Hematopoietic multipotent progenitor cell treated with erythropoietin and hydrocortisone succinate and interleukin-3 and kit ligand, for 6 days (in vitro differentiated cells): Measurements from ENCODE around the gene ZXDC.

ENCODE experiments used
- DNase-seq: peaks from one replicate; pipeline ENCODE4 v3.0.0-alpha.2; 2015

ZXDC gene

DNA sequence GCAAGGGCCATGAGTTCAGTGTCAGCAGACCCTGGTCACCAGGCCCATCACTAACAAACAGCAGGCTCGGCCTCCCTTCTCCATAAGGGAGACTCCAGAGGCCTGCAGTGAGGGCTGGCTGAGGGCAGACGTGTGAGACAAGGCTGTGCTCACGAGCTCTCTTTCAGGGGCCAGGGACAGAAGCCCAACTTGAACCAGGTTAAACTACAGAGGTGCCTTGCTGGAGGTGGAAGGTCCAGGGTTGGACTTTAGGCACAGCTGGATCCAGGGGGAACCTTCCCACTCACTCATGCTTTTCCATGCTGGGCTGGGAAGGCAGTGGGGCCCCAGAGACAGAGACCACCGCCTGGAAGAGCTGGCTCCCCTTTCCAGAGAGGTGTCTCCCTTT lies 62.0 kb downstream of the ZXDC start:
- DNase-seq, result no peak

DNA sequence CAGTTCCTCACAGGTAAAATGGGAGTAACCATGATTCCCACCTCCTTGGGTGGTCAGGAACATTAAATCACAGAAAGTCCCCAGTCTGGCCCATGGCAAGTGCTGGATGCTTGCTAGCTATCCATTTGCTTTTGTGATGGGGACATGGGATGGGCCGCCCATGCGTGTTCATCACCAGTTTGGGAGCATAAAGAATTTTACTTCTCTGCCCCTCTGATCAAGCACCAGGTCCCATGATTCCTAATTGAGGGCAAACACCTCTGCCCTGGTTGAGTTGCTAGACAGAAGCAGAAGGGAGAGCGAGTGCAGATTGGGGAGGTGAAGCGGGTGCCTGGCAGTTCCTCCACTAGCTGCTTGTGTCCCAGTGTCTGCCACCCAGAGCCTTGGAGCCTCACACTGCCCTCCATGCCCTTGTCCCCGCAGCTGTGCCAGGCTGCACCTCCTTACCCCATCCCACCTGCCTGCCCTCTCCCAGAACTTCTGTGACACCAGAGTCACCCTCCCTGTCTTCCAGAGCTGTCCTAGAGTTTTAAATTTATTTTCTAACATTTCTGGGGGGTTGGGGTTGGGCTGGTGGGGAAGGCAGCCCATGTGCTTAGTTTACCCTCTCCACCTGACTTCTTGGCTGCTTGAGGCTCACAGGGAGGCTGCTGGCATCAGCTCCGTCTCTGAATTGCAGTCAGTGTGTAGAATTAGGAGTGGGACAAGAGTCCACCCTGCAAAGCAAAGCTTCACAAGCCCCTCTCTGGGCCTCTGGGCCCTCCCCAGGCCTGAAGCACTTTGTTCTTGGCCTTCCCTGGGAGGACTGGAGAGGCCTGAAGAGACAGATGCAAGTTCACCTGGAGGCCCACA lies 62.6 kb downstream of the ZXDC start:
- no peak for DNase-seq

DNA sequence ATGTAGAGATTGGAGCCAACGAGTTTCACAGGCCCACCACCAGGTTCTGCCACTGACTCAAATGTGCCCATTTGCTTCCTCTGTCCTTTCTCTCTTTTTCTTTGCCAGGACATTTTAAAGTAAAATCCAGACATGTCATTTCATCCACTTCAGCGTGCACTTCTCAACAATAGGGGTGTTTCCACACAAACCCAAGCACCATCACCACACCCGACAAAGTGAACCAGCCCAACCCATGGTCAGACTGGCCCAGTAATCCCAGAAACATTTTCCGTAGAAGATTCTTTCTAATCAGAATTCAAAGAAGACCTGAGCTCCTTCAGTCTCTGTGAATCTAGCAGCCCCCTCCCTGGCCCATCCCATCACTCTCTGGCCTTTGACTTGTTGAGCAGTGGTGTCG lies 67.6 kb downstream of the ZXDC start:
- DNase-seq, result no peak

DNA sequence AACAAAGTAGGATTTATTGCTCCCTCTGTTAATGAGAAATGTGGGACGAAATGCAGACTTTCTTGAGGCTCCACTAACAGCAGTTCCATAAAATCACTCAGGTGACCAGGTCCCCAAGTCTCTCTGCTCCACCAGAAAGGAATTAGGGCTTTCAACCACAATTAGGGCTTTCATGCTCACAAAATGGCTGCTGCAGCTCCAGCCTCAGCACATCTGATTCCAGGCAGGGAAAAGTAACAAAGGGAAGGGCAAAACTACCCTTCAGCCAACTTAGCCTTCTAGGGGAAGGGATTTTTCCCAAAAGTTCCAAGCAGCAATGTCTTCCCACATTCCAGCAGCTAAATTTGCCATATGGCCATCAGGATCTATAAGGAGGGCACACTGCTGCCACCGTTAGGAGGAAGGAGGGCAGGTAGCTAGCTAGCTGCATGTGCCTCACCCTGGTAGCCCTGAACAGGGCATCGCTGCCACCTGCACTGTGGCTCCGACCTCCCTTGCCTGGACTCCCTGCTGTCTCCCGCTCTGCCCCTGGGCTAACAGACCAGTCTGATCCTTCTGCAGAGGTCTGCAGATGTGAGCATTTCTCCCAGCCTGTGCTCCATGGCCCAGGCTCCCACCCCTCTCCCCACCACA lies 68.2 kb downstream of the ZXDC start:
- DNase-seq, result no peak

DNA sequence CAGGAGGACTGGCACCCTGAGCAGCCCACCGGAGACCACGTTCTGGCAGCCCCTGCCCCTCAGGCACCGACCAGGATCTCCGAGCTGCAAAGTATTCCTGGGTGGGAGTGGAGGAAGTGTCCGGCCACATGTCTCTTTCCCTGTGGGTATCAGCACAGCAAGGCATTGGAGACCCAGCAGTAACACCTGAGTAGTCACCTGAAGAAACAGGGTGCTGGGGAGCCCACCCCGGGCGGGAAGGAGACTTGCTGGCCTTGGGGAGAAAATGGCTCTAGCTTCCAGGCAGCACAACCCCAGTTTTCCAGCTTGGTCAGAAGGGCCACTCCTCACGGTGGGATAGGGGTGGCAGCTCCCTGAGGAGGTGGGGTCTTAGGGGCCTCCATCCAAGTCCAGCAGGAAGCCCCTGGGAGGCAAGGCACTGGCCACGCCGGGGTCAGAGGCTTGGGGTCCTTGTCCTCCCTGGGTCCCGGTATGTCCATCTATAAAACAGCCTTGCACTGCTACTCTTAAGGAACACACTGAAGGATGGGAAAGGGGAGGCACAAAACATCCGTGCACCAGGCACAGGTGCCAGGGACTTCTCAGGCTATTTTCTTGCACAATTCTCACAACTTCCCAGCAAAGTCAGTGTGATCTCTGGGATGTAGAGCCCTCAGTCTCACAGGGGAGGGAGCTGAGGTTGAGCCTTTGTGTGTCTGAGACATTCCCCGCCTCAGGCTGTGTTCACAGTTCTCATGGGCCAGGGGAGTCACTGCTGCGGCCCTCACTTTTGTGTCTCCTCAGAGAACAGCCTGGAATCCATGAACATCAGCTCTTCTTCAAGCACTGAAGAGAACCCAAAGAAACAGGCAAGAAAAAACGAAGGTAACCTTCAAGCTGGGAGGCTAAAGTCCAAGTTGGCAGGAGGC lies 69.0 kb downstream of the ZXDC start:
- DNase-seq, result no peak

DNA sequence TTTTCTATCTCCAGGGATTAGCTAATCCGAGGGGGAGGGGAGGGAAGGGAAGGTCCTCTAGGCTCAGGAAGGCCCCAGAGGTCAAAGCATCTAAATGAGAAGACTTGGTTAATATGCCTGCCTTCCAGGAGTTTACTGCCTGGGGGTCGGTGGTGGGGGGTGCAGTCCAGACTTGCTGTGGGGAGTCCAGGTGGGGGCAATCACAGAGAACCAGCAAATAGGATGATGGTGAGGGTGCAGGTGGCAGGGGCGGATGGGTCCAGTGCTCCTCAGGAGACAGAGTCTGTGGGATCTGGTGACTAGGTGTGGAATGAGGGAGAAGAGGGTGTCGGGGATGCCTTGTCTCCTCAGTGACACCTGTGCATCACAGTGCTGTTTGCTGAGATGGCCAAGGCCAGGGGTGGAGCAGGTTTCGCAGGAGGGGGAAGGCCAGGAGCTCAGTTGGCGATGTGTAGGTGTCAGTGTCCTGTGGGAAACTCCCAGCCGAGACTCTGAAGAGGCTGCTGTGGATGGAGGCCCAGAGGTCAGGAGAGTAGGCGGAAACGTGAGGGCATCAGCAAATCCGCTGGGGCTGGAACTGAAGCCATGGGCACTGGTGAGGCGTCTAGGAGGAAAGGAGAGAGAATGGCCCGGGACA lies 72.9 kb downstream of the ZXDC start:
- DNase-seq, result no peak

DNA sequence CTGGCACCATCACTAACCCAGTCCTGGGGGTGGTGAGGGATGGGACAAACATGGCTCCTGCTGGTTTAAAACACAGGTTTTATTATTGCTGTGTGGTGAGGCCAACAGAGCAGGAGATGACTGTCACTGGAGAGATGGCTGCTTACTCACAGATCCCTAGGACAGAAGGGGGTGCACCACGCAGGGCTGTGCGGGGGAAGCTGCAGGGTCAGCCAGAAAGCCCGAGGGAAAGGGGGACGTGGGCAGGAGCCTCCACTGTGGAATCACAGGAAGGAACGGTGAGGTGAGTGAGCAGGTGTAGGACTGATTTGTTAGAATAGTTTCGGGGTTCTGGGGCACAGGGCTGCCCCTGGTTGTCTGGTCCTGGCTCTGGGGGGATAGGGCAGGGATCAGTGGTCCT lies 73.5 kb downstream of the ZXDC start:
- no peak for DNase-seq

DNA sequence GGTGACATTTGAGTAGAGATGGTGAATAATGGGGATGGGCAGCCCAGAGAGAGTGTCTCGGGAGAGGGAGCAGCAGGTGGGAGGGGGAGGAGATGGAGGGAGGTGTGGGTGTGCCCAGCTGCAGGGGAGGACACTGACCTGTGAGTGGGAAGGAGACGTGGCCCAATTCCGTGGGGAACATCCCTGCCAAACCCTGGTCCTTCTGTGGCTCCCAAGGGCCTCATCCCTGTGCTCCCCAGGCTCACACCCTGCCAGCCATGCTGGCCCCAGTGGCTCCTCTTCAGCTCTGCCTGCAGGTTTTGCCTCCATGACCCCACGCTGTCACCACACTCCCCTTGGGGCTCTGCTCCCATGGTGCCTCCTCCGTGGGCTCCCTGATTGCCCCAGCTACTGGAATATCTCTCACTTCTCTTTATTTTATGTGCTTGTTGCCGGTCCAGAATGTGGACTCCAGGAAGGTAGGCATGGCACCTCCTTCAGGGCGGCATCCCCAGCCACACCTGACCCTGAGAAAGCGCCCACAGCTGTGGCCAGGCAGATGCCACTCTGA lies 74.0 kb downstream of the ZXDC start:
- DNase-seq, result no peak

DNA sequence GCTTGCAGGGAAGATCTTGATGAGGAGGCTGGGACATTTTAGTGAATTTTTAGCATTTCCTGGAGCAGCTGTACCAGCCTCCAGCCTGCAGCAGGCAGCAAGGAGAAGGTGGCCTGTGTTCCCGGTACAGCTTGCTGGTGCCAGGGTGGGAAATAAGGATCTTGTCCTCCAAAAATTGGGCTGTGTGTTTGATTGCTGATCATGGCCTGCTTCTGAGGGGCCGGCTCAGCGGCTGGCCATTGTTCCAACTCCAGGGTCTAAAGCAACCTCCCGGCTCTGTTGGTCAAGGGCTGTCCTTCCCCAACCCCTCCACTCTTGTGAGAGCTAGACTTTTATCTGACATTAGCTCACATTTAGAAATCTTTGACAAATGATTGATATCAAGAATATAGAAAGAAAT lies 75.9 kb downstream of the ZXDC start:
- no peak for DNase-seq

DNA sequence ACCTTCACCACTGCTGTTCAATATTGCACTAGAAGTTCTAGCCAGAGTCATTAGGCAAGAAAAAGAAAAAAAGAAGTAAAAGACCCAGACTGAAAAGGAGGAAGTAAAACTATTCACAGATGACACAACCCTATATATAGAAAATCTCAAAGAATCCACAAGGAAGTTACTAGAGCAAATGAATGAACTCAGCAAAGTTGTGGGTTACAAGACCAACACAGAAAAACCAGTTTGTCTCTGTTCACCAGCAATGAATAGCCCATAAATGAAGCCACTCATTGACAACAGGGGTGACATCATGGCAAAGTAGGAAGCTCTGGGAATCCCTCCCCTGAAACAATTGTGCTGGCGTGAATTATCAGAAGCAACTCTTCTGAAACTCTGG lies 76.3 kb downstream of the ZXDC start:
- peak; percentile 16 for DNase-seq

DNA sequence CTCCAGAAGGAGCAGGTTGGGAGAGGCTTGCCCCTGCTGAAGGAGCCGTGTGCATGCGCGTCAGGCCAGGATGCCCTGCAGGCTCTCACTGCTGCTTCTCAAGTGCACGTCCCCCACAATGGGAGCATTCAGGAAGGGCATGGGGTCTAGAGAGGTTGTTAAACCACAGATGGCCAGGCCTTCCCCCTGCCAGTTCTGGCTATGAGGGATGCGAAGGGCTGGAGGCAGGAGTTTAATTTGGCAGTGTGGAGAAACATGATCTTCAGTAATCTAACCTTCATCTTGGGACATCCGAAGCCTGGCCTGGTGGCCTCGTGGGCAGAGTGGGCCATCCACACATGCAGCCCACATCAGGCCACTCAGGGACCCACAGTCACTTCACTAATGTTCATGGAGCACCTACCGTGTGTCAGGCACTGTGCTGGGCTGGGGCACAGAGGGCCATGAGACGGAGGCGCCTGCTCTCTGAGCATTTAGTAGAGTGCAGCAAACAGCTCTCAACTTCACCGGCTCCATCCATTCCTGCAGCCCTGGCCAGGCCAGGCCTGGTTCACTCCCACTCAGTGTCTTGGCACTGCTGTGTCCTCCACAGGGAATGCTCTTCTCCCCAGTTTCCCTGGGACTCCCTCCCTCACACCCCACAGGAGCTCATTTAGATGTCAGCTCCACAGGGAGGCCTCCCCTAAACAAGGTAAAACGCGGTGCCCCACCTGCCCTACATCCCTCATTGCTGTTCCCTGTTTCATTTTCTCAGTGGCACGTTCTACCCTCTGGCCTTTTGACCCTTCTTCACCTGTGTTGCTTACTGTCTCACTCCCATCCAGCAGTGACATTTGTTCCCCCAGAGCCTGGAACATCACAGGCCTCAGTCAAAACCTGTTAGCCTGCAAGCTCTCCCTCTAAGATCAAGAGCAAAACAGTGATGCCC lies 77.0 kb downstream of the ZXDC start:
- DNase-seq, result no peak

DNA sequence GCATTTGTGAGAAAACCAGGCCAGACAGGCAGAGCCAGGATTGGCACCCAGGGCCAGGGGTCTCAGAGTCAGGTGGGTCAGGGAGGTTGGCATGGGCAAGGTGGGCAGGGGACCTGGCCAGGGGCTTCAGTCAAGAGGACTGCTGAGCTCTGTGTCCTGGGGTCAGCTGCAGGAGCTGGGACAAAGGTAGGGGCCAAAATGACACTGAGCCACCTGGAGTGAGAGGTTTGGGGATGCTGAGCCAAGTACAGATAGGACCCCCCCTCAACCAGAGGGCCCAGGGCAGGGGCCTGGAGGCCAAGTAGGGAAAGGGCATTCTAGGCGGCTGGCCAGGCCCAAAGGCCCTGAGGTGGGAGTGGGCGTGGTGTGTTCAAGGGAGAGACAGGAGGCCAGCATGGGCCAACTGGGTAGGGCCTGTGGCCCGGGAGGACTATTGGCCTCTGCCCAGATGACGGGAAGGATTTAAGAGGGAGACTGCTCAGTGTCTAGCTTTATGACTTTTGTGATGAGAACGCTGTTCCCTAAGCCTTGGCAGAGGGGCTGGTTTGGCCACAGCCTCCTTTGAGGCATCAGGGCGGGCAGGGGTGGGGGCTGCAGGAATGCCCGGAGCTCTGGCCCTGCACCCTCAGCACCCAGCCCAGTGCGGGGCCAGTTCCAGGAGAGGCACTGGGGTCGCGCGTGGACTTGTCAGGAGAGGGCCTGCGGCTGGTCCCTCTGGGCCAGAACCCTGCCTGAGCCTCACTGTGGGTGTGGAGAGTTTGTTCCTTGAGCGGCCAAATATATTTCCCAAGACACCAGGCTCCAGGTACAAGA lies 77.9 kb downstream of the ZXDC start:
- DNase-seq, result no peak

DNA sequence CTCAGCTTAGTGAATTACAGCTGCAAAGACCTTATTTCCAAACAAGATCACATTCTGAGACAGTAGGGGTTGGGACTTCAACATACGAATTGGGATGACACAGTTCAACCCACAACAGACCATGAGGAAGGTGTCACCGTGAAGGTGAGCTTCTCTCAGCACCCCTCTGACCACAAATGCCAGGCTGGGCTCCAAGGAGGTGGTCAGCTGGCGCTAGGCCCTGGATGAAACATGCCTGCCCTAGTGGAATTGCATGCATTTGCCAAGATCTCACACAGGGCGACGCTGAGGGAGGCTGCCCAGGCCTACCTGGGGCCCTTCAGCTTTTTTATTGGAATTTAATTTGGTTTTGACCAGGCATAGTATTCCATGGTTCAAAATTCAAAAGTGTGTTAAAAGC lies 79.2 kb downstream of the ZXDC start:
- no peak for DNase-seq

DNA sequence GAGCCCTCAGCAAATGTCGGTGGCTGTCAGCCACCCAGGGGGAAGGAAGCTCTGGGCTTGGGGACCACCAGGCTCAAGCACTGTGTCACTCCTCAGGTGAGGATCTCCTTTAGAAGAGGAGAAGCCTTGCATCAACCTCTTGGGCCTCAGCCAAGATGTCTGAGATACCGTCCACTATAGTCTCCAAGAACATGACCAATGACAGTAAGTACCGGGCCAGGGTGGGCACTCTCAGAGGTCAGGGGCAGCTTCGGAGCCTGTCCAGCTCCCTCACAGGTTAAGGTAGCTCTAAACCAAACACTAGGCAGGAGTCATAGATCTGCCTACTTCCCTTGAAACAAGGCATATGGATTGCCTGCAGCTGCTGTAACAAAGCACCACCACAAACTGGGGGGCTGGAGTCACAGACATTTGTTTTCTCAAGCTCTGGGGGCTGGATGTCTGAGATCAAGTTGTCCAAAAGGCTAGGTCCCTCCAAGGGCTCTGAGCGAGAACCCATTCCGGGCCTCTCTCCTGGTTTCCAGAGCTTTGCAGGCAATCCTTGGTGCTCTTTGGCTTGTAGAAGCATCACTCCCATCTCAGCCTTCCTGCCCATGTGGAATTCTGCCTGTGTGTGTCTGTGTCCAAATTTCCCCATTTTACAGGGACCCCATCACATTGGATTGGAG lies 79.7 kb downstream of the ZXDC start:
- no peak for DNase-seq

DNA sequence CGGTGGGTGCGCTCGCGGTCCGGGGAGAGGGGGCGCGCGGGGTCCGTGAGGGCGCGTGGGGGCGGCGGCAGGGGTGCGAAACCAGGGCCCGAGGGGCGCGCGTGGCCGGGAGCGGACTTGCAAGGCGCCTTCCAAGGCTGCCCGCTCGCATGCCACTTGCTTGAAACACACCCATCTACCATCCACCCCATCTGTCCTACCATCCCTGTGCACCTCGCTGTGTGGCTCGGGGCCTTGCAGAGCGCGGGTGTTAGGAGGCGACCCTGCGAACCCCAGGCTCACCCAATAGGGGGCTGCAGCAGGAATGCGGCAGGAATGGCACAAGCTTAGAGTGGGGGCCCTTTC lies 80.7 kb downstream of the ZXDC start:
- no peak for DNase-seq

DNA sequence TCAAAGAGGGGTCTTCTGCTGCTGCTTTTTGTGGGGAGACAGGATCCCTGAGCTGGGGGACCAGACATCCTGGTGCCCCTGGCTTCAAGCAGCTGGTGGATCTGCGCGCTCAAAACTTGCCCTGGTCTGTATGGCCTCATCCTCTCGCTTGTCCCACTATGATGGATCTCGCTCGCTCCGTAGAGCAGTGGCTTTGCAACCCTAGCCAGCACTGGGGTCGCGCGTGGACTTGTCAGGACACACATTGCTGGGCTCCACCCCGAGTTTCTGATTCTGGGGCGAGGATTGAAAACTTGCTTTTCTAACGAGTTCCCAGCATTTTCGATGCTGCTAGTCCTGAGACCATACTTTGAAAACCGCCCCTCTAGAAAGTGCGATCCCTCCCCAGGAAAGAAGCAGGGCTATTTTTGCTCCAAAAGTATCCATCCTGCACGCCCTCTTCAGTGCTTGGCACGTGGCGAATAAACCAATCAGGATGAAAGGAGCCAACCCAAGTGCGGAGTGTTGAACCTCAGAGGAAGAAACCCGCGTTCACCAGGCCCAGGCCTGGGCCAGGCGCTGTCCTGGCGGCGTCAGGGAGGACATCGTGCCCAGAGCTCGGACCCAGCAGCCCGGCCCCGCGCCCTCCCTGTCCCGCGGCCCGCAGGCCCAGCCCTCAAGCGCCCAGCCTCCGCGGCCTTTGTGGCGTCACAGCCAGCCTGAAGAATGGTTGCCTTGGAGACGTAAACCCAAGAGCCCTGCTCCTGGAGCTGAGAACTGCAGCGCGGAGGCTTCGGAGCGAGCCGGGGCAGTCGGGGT lies 81.3 kb downstream of the ZXDC start, which contains the start of gene CFAP100:
TSS of gene CFAP100 (plus strand) at position 731 of the 798 bp plus-strand sequence. CDS start 1,092 bp downstream, outside the sequence.
- DNase-seq, result no peak

DNA sequence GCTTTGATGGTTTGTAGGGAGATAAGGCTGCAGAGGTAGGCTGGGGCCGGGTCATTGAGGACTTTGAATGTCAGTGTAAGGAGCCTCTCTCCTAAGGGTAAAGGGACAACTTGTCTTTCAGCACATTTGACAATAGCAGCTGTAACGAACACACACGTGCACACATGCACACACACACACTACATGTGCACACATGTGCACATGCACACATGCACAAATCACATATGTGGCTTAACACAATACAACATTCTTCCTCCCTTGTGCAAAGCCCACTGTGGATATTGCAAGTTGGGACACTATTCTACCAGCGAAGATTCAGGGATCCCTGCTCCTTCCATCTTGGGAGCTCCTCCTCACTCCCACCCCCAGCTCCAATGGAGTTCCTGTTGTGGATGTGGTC lies 82.1 kb downstream of the ZXDC start:
- DNase-seq, result no peak

DNA sequence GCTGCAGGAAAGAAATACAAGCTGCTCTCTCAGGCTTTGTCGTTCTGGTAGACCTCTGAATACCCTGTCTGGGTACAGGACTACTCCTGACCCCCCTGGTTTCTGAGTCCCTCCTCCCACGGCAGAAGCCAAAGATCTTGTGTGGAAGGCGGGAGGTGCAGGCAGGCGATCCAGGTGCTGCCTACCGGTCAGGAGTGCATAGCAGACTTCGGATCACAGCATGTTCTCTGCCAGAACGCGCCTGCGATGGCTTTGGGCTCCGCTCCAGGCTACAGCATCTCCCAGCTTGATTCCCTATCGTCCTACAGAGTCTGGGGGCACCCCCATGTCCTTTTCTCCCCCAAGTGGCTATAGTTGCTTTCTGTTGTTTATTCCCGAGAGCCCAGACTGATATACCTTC lies 83.4 kb downstream of the ZXDC start:
- DNase-seq, result no peak

DNA sequence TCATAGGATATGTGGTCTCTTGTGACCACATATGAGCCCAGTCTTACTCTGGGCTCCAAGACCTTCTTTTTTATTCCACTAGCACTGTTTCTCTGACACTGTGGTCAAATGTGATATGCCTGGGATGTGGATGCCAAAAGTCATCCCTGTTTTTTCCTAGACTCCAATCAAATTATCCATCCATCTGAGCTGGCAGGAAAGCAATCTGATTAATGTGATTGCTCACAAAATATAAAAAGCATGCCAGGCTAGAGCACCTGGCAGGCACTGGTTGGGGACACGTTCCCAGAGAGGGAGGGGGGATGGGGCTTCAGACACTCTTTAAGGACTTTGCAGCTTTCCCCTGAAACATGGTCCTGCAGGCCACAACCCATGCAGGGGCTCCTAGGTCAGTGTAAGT lies 84.1 kb downstream of the ZXDC start:
- no peak for DNase-seq
